Measurements from ENCODE around the gene SUMO1.

Gene SUMO1

DNA sequence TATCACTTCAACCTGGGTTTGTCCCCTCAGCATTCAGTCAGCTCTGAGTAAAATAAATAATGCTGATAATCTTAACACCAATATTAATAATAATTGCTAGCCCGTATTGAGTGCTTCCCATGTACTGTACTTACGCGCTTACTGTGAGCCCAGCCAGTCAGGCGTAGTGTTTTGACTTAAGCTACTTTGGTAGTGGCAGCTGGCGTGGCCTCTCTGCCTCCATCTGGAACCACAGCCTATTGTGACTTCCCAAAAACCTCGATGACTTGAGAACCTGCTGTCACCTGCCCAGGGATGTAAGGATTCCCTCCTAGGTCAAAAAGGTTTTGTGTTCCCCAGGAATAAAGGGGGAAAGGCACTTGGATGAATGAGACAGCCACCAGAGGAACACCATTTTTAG, 53.2 kb downstream of the SUMO1 start:
- Histone ChIP-seq H3K4me3 (ENCODE audit: low read depth in 1 of 2, low read length in 1 of 2) (no peak overlapping the region), H3K36me3 (no peaks in the 10 kb centered on the region), H3K27me3 (peaks cover 16% of the 10 kb centered on the region), H3K4me1 (ENCODE audit: control insufficient read depth in 1 of 2, insufficient read depth in 1 of 2, low read depth in 1 of 2, low read length in 1 of 2) (no peaks in the 10 kb centered on the region), H3K9me3 (no peaks in the 10 kb centered on the region), H3K27ac (no peak overlapping the region)
- TF ChIP-seq, protein P1, sequence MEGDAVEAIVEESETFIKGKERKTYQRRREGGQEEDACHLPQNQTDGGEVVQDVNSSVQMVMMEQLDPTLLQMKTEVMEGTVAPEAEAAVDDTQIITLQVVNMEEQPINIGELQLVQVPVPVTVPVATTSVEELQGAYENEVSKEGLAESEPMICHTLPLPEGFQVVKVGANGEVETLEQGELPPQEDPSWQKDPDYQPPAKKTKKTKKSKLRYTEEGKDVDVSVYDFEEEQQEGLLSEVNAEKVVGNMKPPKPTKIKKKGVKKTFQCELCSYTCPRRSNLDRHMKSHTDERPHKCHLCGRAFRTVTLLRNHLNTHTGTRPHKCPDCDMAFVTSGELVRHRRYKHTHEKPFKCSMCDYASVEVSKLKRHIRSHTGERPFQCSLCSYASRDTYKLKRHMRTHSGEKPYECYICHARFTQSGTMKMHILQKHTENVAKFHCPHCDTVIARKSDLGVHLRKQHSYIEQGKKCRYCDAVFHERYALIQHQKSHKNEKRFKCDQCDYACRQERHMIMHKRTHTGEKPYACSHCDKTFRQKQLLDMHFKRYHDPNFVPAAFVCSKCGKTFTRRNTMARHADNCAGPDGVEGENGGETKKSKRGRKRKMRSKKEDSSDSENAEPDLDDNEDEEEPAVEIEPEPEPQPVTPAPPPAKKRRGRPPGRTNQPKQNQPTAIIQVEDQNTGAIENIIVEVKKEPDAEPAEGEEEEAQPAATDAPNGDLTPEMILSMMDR (IDR thresholded peaks at IDR 0.05) = no peak

DNA sequence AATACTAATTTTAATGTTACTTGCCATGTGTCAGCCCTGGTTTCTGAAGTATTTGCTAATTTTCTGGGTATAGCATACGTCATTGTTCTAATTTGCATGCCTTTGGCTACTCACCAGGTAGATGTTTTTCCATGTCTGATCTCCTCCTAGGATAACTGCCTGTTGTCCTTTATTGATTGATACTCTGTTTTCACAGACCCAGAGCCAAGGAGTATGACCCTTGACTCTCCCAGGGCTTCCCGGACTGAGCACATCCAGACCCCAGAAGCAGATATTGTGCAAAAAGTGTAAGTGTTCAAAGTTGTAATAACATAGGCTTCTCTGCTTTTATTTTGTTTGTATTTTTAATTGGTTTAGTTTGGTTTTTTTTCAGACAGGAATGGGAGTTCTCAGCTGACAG, 53.8 kb downstream of the SUMO1 start:
- no peaks in the 10 kb centered on the region for H3K4me1 ChIP-seq (ENCODE audit: control insufficient read depth in 1 of 2, insufficient read depth in 1 of 2, low read depth in 1 of 2, low read length in 1 of 2)
- H3K4me3 ChIP-seq (ENCODE audit: low read depth in 1 of 2, low read length in 1 of 2) = no peak overlapping the region
- no peak overlapping the region for H3K27ac ChIP-seq
- H3K9me3 ChIP-seq = no peaks in the 10 kb centered on the region
- H3K36me3 ChIP-seq = no peaks in the 10 kb centered on the region
- peaks cover 16% of the 10 kb centered on the region for H3K27me3 ChIP-seq
- TF ChIP-seq, protein P1 (IDR thresholded peaks at IDR 0.05) = no peak

DNA sequence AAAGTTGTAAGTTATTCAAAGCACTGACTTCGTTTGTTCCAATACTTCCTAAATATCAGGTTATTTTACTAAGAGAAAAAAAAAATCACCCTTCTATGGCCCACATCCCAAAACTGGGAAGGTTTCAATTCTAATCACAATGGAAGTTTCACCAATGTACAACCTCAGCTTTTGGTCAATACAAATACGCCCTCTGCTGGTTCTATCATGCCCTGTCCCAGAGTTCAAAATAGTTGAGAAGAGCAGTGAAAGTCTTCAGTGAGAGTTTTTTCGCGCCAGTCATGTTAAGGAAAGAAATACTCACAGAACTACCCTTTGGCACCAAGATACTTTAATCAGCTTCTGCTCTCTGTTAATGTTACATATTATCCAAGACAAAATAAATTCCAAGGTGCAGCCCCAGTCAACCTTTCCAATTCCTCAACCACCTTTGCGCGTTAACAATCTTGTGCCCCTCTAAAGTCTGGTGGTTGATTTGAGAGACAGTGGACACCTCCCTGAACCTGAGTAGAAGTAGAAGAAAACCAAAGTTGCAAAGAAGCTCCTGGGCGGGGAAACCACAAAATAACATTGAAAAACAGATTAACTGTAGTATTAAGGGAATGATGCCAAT, 59.9 kb downstream of the SUMO1 start:
- H3K27ac ChIP-seq = no peak overlapping the region
- no peak overlapping the region for H3K4me3 ChIP-seq (ENCODE audit: low read depth in 1 of 2, low read length in 1 of 2)
- no peaks in the 10 kb centered on the region for H3K9me3 ChIP-seq
- no peaks in the 10 kb centered on the region for H3K4me1 ChIP-seq (ENCODE audit: control insufficient read depth in 1 of 2, insufficient read depth in 1 of 2, low read depth in 1 of 2, low read length in 1 of 2)
- H3K36me3 ChIP-seq = no peaks in the 10 kb centered on the region
- H3K27me3 ChIP-seq = no peaks in the 10 kb centered on the region
- TF ChIP-seq, protein P1 (IDR thresholded peaks at IDR 0.05) = peak; percentile 40

DNA sequence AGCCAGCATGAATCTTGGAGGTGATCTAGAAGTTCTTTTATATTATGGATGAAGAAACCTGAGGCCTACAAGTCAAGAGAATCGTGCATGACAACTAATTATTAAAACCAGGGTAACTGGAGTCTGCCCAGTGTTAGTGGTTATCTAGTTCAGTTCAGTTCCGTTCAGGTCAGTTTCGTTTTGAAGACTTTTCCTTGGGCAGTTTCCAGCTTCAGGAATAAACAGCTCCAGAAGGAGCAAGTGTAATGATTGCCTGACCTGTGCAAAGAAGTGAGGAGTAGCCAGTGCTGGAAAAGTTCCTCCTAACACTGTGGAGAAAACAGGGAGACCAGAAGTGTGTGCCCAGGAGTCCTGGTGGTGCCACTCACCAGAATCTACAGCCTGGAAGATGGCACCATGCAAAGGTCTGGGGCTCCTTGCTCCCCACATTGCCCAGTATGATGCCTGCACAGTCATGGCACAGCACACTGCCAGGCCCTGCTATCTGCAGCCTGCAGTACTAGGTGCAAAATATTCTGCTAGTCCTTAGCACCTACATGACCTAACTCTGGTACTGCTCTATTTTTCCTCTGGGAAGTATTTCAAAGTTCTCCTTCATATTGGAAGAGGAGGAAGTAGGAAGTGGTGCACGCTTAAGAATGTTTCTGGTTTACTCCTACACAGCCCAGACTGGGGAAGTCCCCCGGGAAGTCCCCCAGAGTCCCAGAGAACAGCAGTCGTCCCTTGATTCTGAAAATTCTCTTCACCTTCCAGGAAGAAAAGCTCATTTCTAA, 65.8 kb downstream of the SUMO1 start:
- Histone ChIP-seq H3K4me1 (ENCODE audit: control insufficient read depth in 1 of 2, insufficient read depth in 1 of 2, low read depth in 1 of 2, low read length in 1 of 2) (peaks cover 0 to 3% of the 10 kb centered on the region in 2 experiments), H3K4me3 (ENCODE audit: low read depth in 1 of 2, low read length in 1 of 2) (no peak overlapping the region), H3K27me3 (peaks cover 27% of the 10 kb centered on the region), H3K27ac (no peak overlapping the region), H3K36me3 (no peaks in the 10 kb centered on the region), H3K9me3 (no peaks in the 10 kb centered on the region)
- TF ChIP-seq, protein P1 (IDR thresholded peaks at IDR 0.05) = no peak

DNA sequence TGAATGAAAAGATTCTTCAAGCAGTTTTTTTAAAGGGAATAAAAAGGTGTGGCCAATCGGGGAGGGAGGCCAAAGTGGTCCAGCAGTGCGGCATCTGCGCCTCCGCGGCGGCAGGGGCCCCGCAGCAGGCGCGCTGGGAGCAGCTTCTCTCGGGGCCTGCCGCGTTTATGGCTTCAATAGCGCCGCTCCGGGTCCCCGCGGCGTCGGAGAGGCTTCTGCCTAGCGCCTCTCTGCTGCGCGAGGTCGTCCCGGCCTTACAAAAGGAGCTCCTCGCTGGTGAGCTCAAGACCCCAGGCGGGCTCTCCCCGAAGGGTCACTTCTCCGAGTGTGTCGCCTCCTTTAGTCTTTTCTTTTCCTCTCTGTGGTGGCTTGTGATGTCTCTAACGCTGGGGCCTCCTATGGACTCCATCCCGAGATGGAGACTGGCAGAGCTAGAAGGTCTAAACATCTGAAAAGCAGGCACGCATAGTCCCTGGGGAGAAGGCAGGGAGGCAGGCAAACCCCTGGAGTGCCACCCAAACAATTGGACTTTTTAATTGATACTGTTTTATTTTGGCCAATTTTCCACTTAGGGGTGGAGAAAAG, 67.1 kb downstream of the SUMO1 start:
- peaks cover 27% of the 10 kb centered on the region for H3K27me3 ChIP-seq
- TF ChIP-seq, protein P1 (IDR thresholded peaks at IDR 0.05) = no peak
- peaks cover 0 to 3% of the 10 kb centered on the region in 2 experiments for H3K4me1 ChIP-seq (ENCODE audit: control insufficient read depth in 1 of 2, insufficient read depth in 1 of 2, low read depth in 1 of 2, low read length in 1 of 2)
- H3K36me3 ChIP-seq = no peaks in the 10 kb centered on the region
- H3K27ac ChIP-seq = no peak overlapping the region
- H3K9me3 ChIP-seq = no peaks in the 10 kb centered on the region
- H3K4me3 ChIP-seq (ENCODE audit: low read depth in 1 of 2, low read length in 1 of 2) = no peak overlapping the region

Data from neutrophil (primary cell).